ENCODE data around the gene OR6C4.

- no peak for TF ChIP-seq CTCF (IDR thresholded peaks at IDR 0.05)
- no peak for TF ChIP-seq POLR2AphosphoS5 (IDR thresholded peaks at IDR 0.05)
Measured at GRCh38 chr12:55585817-55586216, 36.4 kb downstream of the OR6C4 start.
